Measurements from ENCODE around the gene SCAF11. TPM values are rescaled to one million over a fixed set of nuclear protein-coding genes. Genes with fewer than 3 reads are reported as not detected.
A peak's percentile ranks its signal among the peaks of the same experiment; 100 is the strongest.
"Not testable (repeated sequence)": the region's sequence is repeated elsewhere in the genome, so short reads cannot be mapped to it uniquely, and the experiment has no call there.

SCAF11 gene, protein sequence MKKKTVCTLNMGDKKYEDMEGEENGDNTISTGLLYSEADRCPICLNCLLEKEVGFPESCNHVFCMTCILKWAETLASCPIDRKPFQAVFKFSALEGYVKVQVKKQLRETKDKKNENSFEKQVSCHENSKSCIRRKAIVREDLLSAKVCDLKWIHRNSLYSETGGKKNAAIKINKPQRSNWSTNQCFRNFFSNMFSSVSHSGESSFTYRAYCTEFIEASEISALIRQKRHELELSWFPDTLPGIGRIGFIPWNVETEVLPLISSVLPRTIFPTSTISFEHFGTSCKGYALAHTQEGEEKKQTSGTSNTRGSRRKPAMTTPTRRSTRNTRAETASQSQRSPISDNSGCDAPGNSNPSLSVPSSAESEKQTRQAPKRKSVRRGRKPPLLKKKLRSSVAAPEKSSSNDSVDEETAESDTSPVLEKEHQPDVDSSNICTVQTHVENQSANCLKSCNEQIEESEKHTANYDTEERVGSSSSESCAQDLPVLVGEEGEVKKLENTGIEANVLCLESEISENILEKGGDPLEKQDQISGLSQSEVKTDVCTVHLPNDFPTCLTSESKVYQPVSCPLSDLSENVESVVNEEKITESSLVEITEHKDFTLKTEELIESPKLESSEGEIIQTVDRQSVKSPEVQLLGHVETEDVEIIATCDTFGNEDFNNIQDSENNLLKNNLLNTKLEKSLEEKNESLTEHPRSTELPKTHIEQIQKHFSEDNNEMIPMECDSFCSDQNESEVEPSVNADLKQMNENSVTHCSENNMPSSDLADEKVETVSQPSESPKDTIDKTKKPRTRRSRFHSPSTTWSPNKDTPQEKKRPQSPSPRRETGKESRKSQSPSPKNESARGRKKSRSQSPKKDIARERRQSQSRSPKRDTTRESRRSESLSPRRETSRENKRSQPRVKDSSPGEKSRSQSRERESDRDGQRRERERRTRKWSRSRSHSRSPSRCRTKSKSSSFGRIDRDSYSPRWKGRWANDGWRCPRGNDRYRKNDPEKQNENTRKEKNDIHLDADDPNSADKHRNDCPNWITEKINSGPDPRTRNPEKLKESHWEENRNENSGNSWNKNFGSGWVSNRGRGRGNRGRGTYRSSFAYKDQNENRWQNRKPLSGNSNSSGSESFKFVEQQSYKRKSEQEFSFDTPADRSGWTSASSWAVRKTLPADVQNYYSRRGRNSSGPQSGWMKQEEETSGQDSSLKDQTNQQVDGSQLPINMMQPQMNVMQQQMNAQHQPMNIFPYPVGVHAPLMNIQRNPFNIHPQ (N-terminal part only)
- 134 and 341 TPM in 2 replicates for total RNA-seq (ENCODE audit: low replicate concordance)

DNA sequence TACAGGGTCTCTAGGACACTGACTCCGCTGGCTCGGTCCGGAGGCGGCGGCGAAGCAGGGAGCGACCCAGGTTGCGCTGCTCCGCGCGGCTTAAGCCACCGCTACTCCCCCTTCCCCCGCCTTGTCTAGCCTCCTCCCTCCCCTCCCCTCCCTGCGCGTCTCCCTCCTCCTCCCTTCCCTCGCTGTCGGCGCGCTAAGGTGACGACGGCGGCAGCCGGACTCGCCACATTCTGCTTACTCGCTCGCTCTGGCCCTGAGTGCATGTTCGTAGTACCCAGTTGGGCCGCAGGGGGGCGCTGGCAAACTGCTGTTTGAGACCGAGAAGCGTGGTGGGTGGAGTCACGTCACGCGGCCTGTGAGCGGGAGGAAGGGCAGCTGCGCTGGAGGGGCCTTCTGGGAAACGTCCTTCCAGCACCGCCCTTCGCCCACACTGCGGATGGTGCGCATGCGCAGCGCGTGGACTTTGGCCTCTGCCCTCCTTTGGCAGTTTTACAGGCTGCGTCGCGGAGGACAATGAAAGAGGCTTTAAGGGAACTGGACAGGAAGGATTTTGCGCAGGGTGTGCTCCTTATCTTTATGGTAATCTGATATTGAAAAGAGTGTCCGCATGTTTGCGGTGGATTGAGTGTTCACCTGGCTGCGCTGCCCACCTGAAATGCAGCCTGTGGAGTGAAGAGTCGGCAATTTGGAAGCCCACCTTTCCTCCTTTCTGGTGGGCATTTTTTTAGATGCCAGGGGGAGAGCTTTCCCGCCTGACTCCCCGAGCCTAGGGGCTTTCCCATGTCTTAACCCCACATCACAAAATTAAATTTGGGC is at the start of gene SCAF11:
TSS of gene SCAF11 (minus strand) at position 107 of the 816 bp plus-strand sequence. CDS start 26,407 bp downstream, outside the sequence.
- peak; percentile 97 for TF ChIP-seq CTCF (IDR thresholded peaks at IDR 0.05; ENCODE audit: insufficient read depth, low read length)
- DNase-seq (ENCODE audit: low read depth), result peak; percentile 100
- peak within 1 kb of the TSS; percentile 88 for H3K4me3 ChIP-seq (ENCODE audit: low read depth, low read length)

DNA sequence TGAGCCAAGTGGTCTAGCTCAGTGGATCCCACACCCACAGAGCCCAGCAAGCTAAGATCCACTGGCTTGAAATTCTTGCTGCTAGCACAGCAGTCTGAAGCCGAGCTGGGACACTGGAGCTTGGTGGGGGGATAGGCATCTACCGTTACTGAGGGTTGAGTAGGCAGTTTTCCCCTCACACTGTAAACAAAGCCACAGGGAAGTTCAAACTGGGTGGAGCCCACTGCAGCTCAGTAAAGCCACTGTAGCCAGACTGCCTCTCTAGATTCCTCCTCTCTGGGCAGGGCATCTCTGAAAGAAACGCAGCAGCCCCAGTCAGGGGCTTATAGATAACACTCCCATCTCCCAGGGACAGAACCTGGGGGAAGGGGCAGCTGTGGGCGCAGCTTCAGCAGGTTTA is 46.7 kb upstream of the SCAF11 start:
- not testable (repeated sequence) for H3K4me3 ChIP-seq (ENCODE audit: low read depth, low read length); DNase-seq (ENCODE audit: low read depth)

- TF ChIP-seq CTCF (IDR thresholded peaks at IDR 0.05; ENCODE audit: insufficient read depth, low read length), result no peak
- DNase-seq (ENCODE audit: low read depth), result no peak
- H3K4me3 ChIP-seq (ENCODE audit: low read depth, low read length), result no peak overlapping the region
These were observed 36.8 kb upstream of the SCAF11 start for GRCh38 chr12:46027172-46027571.

GRCh38 chr12:46024099-46024498 is 33.7 kb upstream of the SCAF11 start:
- no peak overlapping the region for H3K4me3 ChIP-seq (ENCODE audit: low read depth, low read length)
- no peak for TF ChIP-seq CTCF (IDR thresholded peaks at IDR 0.05; ENCODE audit: insufficient read depth, low read length)
- no peak for DNase-seq (ENCODE audit: low read depth)

DNA sequence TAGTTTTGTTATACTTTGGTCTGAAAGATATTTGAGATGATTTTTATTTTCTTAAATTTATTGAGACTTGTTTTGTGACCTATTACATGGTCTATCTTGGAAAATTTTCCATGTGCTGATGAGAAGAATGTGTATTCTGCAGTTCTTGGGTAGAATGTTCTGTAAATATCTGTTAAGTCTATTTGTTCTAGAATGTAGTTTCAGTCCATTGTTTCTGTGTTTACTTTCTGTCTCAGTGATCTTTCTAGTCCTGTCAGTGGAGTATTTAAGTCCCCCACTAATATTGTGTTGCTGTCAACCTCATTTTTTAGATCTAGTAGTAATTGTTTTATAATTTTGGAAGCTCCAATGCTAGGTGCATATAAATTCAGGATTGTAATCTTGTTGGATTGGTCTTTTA is 30.4 kb upstream of the SCAF11 start:
- TF ChIP-seq CTCF (IDR thresholded peaks at IDR 0.05; ENCODE audit: insufficient read depth, low read length), result no peak
- no peak for DNase-seq (ENCODE audit: low read depth)
- no peak overlapping the region for H3K4me3 ChIP-seq (ENCODE audit: low read depth, low read length)

- not testable (repeated sequence) for DNase-seq (ENCODE audit: low read depth)
These were observed 28.3 kb upstream of the SCAF11 start for GRCh38 chr12:46018712-46019111.

GRCh38 chr12:46017866-46018375 is 27.5 kb upstream of the SCAF11 start:
- not testable (repeated sequence) for DNase-seq (ENCODE audit: low read depth); H3K4me3 ChIP-seq (ENCODE audit: low read depth, low read length)

More at GRCh38 chr12:46018712-46019111, 28.3 kb upstream of the SCAF11 start:
- H3K4me3 ChIP-seq (ENCODE audit: low read depth, low read length), result not testable (repeated sequence)

All from fibroblast of the aortic adventitia (primary cell).